ENCODE data around the gene CPNE9.

Gene CPNE9

DNA sequence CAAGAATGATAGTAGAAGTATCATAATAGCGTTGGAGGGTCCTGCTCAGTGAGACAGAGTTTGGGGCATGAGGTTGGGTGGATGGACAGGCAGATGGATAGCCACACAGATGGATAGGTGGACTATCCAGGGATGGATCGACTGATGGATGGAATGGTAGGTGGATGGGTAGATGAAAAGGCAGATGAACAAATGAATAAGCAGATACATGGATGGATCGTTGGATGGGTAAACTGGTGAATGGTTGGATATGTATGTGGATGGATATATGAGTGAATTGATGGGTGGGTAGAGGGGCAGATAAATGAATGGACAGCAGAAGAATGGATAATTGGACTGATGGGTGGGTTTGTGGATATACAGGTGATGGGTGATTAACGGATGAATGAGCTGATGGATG is 9.5 kb downstream of the CPNE9 start:
- in situ Hi-C loops (cut with MboI; ENCODE audit: low sequenced_read_pairs), result no loop called here

DNA sequence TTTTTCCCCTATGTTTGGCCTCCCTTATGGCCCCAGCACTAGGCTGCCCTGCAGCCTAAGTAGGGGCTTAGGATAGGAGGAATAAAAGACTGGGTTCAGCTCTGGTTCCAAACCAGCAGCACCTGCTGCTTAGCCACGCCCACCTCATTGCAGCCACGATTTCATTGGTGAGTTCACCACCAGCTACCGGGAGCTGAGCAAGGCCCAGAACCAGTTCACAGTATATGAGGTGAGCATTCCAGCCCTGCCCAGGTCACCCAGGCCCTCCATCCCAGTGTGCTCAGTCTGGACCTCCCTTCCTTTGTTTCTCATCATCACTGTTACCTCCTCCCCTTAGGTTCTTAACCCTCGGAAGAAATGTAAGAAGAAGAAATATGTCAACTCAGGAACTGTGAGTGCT is 11.5 kb downstream of the CPNE9 start:
- in situ Hi-C loops (cut with MboI; ENCODE audit: low sequenced_read_pairs), result no loop called here

DNA sequence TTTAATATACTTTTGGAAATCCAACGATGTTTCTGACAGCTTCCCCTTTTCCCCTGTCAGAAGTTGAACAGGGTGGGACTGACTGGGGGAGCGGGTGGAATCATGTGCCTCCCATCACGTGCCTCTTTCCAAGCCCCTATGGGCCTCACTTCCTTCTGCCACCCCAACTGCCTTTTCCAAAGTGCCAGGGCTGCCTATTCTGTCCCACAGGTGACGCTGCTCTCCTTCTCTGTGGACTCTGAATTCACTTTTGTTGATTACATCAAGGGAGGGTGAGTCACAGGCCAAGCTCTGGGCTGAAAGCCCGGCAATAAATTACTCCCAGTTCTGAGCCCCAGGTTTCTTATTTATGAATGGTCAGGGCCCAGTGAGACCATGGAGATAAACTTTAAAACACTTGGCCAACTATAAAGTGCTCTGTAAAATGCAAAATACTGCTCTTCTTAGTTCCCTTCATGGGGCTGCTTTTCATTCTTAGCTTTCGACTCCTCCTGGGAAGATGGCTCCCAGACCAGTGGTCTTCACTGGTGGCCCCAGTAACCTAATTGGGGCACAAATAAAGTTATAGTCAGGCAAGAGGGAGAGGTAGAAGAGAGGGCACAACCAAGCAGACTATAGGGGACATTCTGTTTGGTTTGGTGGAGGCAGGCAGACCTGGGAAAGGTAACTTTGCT is 12.3 kb downstream of the CPNE9 start:
- in situ Hi-C loops (cut with MboI; ENCODE audit: low sequenced_read_pairs), result no loop called here

DNA sequence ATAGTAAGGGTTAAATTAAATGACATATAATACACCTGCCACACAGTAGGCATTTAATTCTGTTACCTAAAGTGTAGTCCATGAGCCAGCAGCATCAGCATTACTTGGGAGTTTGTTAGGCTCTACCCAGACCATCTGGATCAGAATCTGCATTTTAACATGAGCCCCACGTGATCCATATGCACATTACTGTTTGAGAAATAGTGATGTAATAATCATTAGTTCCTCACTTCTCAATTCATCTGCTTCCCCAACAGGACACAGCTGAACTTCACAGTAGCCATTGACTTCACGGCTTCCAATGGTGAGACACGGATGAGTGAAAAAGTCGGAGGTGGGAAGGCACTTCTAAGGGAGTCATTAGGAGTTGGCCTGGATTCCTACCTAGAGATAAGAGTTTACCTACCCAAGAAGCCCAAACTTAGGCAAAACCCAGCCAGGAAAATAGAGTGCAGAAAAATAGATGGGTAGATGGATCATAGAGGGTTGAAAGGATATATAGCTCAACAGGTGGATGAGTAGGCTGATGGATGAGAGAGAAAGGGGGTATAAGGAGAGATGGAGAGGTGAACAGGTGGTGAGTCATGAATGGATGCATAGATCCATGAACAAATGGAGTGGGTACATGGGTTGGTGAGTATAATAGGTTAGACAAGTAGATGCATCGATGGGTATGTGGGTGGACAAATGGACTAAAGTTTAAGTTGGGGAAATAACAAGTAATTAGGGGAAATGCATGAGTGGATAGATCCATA is 13.3 kb downstream of the CPNE9 start:
- in situ Hi-C loops (cut with MboI; ENCODE audit: low sequenced_read_pairs), result no loop called here

DNA sequence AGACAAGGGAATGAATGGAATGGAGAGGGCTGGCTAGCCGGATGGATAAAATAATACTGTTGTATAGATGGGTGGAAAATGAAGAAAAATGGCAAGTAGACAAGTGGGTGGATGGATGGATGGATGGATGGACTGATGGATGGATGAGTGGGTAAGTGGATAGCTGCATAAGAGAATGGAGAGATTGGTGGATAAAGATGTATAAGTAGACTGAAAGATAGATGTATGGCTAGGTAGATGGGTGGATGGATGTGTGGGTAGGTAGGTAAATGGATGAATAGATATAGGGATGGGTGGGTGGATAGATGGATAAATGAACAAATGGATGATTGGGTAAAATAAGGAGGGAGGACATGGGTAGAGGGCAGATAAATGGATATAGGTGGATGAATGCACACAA is 13.9 kb downstream of the CPNE9 start:
- in situ Hi-C loops (cut with MboI; ENCODE audit: low sequenced_read_pairs), result no loop called here

DNA sequence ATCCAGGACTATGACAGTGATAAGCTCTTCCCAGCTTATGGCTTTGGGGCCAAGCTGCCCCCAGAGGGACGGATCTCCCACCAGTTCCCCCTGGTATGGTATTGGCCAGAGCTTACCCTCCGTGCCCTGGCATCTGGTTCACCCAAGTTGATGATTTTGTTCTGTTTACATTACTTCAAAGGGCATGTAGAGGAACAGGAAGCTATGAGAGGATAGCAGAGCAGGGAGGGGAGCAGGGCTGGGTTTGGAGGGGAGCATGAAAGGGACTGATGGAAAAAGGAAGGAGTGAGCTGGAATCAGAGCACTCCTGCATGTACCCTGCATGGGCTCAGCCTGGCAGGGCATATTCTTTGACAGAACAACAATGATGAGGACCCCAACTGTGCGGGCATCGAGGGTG is 14.5 kb downstream of the CPNE9 start:
- in situ Hi-C loops (cut with MboI; ENCODE audit: low sequenced_read_pairs), result no loop called here

DNA sequence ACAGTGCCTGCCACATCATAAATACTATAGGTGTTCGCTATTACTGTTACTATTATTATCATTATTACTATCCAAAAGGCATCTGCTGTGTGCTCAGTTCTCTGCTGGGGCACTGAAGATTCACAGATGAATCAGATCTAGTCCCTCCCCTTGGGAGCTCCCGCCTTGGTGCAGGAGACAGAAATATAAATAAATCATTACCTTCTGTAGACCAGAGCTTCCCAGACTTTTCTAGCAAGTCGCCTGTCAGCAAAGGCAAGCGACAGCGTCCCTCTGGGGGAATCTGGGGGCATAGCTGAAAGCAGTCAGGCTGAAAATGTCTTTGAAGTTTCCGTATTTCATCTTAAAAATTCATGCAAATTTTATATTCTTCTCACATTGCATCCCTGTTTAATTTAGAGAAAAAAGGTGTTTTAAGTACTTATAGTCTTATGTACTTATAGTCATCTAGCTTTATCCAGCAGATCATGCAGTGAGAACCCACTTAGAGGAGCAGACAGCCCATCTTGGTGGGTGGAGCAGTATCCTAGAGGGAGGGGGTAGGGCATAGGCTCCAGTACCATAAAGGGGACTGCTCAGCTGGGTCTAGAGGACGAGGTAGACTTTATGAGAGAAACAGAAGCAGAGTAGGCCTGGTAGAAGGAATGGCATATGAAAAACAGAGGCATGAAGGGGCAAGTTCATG is 17.5 kb downstream of the CPNE9 start:
- in situ Hi-C loops (cut with MboI; ENCODE audit: low sequenced_read_pairs), result no loop called here

DNA sequence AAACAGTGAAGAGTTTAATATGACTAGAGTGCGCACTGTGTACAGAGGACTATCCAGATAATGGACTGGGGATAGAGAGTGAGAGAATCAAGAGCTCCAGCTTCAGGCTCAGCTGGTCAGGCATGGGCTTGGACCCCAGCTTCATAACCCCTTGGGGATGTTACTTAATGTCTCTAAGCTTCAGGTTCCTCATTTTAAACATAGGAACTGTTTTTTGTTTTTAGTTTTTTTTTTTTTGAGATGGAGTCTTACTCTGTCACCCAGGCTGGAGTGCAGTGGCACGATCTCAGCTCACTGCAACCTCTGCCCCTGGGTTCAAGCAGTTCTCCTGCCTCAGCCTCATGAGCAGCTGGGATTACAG is 18.0 kb downstream of the CPNE9 start:
- in situ Hi-C loops (cut with MboI; ENCODE audit: low sequenced_read_pairs), result no loop called here

DNA sequence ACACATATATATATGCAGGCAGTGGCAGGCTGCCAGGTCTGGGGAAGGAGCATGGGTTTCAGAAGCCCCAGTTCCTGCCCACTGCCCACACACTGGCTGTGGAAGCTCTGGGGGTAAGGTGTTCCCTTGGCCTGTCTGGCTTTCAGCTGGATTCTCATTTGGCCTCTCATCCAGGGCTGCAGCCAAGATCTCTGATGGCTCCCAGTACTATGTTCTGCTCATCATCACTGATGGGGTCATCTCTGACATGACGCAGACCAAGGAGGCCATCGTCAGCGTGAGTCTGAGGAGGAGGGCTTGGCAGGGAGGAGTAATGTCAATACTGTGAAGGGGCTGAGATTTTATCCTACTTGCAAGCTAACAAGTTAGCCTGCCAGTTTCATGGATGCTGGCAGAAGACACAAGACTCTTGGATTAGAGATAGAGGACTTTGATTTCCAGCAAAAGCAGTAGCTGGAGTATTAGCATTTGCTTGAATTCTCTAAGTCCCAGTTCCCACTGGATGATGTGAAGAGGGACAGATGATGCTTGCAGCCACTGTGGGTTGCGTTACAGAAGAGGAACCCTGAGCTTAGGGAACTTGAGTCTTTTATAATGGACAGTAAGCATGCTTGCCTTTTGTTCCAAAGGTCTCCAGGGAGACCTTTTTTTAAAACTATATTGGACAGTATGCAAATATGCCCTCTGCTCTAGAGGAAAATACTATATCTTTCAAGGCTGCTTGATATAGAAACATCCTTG is 22.3 kb downstream of the CPNE9 start:
- in situ Hi-C loops (cut with MboI; ENCODE audit: low sequenced_read_pairs), result no loop called here

DNA sequence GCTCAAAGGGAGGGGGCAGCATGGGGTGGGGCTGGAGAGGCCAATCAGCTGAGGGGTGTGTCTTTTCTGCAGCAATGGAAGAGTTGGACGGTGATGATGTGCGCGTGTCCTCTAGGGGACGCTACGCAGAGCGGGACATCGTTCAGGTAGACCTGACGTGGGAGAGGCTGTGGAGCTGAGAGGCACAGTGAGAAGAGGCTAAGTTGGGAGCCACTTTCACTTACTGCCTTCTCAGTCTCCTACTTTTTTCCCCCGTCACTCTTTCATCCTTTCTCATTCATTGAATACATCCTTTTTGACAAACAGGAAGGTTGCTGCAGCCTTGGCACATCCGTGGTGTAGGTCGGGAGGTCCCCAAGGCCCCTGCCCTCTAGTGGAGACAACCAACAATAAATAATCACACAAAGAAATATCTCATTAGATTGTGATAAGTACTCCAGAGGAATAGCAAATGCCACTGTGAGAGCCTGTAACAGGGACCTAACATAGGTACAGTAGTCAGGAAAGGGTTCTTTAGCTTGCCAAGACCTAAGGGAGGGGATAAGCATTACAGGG is 23.5 kb downstream of the CPNE9 start:
- in situ Hi-C loops (cut with MboI; ENCODE audit: low sequenced_read_pairs), result no loop called here

DNA sequence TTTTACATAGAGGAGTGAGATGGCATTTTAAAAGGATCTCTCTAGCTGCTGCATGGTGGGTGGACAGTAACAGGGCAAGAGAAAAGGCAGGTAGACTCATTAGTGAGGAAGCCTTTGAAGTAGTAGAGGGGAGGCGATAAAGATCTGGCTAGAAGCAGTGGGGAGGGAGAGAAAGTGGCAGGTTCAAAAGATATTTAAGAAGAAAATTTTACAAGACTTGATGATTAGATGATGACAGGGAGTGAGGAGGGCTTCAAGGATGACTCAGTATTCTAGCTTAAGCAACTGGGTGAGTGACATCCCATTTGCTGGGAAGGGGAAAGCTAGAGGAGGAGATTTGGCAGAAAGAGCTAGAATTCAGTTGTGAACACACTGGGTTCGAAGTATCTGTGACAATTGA is 24.1 kb downstream of the CPNE9 start:
- in situ Hi-C loops (cut with MboI; ENCODE audit: low sequenced_read_pairs), result no loop called here

DNA sequence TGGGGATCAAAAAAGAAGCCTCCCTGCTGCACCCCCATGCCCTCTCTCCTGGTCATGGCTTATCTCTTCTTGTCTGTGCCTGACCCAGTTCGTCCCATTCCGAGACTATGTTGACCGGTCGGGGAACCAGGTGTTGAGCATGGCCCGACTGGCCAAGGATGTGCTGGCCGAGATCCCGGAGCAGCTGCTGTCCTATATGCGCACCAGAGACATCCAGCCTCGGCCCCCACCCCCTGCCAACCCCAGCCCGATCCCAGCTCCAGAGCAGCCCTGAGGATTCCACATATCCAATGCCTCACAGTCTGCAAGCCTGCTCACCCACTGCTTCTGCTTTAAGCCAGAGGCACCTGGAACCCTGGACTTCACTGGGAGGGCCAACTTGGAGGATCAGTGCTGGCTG is 25.8 kb downstream of the CPNE9 start:
- in situ Hi-C loops (cut with MboI; ENCODE audit: low sequenced_read_pairs), result no loop called here

DNA sequence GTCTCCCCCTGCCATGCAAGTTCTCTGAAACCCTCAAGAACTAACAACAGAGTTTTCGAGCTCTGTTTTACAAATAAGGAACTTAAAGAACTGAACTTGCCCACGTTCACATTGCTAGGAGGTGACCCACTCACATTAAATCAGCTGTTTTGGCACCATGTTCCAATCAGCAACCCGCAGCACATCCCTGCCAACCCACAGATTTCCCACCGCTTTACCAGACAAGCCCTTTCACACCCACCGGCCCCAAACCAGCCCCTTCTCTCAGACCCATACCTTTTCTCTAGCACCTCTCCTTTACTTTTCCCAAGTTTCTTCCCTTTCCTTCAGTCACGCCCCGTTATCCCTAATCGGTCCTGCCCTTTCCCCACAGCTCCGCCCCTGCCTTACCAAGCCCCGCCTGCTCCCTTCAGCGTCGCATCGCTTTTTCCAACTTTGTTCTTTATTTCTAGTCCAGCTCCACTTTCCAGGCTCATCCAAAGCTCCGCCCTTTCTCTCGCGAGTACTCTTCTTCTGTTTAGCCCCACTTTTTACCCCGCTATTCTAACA is 27.1 kb downstream of the CPNE9 start:
- in situ Hi-C loops (cut with MboI; ENCODE audit: low sequenced_read_pairs), result no loop called here

DNA sequence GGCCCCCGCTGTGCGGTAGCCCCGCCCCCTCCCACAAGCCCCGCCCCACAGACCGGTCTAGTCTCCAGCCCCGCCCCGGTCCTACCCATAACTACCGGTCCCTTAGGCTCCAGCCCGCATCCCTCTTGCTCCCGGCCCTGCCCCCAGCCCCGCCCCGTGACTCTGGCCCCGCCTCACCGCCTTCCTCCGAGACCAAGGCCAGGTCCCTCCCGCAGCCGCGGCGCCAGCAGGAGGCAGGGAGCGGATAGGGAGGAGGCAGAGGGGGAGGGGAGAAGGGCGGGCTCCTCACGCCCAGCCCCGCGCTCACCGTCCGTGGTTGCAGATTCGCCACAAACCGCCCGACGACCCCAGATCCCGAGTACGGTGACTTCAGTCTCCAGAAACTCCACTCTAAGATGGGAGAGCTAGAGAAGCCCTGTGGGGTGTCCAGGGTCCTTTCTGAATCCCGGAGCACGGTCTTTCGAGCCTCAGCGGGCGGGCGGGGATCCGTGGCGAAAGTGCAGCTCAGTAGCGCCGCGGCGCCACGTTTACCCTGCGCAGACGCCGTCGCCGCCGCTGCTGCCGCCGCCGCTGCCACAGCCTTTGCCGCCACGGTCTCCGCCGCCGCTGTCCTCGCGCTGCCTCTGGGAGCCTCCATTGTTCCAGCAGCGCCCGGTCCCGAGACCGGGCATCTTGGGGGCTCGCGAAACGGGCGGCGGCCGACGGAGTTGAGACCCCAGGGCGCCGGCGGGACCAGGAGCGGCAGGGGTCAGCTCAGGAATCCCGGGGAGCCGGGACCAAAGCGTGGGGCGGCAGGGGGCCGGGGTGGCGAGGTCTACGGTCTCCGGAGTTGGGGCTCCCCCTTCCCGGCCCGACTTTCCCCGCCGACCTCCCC is 27.8 kb downstream of the CPNE9 start, which contains the start of gene BRPF1:
BRPF1 (plus strand) TSS at position 530 of the 874 bp plus-strand sequence. CDS start 2,406 bp downstream, outside the sequence.
- in situ Hi-C loops (cut with MboI; ENCODE audit: low sequenced_read_pairs), result no loop called here

DNA sequence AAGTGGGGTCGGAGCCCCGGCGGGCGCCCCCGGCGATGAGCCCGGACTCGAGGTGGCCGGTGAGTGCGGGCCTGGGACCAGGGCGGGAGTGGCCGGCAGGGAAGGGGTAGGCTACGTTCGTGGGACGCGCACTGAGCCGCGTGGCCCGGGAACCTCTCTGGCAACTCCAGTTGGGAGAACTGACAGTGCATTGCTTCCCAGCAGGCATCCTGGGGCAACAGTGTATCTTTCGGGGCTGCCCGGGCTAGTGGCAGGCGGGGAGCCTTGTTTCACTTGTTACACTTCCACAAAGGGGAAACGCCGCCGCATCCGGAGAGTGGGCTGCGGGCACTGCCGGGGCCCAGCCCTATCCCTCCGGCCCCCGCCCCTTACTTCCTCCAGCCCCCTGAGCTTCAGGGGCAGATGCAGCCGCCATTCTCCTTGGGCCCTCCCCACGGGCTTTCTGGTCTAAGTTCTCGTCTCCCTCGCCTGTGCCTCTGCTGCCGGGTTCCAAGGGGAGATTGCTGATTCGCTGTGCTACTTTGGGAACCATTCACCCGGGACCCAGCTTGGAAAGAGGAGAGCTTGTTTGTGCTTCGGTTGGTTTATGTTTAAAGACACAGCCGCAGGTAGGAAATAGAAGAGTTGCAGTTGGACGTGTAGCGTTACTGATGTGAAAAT is 28.6 kb downstream of the CPNE9 start:
- in situ Hi-C loops (cut with MboI; ENCODE audit: low sequenced_read_pairs), result no loop called here

DNA sequence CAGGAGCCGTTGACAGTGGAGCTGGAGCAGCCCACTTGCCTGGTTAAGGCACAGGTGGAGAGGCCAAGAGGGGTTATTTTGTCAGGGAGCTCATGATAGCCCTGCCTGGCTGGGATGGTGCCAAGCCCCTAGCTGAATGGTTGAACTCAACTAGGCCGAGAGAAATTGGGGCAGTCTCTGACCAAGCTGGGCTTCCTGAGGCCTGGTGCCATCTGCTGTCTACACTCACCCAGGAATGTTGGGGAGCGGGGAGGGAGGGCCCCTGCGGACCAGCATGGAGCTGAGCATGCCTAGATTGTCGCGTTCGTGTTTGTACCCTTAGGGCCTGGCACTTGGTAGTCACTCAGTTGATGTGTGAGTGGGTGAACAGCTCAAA is 29.1 kb downstream of the CPNE9 start:
- in situ Hi-C loops (cut with MboI; ENCODE audit: low sequenced_read_pairs), result no loop called here

DNA sequence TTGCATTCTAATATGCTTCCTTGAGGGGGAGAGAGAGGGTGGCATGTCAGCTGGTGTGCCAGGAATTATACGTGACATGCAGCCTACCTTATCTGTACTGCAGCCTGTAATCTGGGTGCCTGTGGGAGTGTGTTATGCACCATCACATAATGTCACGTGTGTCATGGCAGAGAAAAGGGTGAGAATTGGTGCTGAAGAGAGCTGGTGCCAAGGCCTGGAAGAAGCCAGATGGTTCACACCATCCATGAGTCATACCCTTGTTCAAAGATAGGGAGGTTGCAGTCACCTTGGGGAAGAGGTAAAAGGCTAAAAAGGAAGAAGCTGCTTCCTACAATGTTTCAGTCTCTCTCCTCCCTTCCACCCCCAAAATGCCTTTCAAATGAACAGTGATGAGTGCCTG is 33.2 kb downstream of the CPNE9 start:
- in situ Hi-C loops (cut with MboI; ENCODE audit: low sequenced_read_pairs), result no loop called here

DNA sequence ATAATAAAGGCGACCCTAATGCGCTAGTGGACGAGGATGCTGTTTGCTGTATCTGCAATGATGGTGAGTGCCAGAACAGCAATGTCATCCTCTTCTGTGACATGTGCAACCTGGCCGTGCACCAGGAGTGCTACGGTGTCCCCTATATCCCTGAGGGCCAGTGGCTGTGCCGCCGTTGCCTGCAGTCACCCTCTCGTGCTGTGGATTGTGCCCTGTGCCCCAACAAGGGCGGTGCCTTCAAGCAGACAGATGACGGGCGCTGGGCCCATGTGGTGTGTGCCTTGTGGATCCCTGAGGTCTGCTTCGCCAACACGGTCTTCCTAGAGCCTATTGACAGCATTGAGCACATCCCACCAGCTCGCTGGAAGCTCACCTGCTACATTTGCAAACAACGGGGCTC is 35.5 kb downstream of the CPNE9 start:
- in situ Hi-C loops (cut with MboI; ENCODE audit: low sequenced_read_pairs), result no loop called here

DNA sequence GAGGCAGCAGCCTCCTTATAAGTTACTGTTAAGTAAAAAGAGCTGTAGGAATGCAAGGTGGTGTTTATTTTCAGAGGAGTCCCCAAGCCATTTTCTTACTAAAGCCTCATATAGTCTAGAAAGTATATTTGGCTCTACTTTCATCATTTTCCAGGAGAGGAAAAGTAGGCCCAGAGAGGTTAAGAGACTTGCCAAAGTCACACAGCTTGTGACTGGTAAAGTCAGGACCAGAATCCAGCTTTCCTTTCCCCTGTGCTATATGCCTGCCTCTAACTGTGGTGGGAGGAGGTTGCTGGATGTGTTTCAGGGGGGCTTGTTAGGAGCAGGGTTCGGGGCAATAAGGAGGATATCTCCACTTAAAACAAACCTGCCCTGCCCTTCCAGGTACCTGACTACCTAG is 38.9 kb downstream of the CPNE9 start:
- in situ Hi-C loops (cut with MboI; ENCODE audit: low sequenced_read_pairs), result no loop called here
